ENCODE data around the gene SPEN. TPM values are rescaled to one million over a fixed set of nuclear protein-coding genes. Genes with fewer than 3 reads are reported as not detected.
A peak's percentile ranks its signal among the peaks of the same experiment; 100 is the strongest.

SPEN gene
- total and polyA plus RNA-seq, 9 of the 15 experiments (the other 6 are each of a cell fraction or from before 2014, with no cell fraction given): 5.7 to 87.5 (median 27.2) TPM

GRCh38 chr1:15833069-15833679 lies 14.3 kb upstream of the SPEN start (continued):
- TF ChIP-seq, protein P1, sequence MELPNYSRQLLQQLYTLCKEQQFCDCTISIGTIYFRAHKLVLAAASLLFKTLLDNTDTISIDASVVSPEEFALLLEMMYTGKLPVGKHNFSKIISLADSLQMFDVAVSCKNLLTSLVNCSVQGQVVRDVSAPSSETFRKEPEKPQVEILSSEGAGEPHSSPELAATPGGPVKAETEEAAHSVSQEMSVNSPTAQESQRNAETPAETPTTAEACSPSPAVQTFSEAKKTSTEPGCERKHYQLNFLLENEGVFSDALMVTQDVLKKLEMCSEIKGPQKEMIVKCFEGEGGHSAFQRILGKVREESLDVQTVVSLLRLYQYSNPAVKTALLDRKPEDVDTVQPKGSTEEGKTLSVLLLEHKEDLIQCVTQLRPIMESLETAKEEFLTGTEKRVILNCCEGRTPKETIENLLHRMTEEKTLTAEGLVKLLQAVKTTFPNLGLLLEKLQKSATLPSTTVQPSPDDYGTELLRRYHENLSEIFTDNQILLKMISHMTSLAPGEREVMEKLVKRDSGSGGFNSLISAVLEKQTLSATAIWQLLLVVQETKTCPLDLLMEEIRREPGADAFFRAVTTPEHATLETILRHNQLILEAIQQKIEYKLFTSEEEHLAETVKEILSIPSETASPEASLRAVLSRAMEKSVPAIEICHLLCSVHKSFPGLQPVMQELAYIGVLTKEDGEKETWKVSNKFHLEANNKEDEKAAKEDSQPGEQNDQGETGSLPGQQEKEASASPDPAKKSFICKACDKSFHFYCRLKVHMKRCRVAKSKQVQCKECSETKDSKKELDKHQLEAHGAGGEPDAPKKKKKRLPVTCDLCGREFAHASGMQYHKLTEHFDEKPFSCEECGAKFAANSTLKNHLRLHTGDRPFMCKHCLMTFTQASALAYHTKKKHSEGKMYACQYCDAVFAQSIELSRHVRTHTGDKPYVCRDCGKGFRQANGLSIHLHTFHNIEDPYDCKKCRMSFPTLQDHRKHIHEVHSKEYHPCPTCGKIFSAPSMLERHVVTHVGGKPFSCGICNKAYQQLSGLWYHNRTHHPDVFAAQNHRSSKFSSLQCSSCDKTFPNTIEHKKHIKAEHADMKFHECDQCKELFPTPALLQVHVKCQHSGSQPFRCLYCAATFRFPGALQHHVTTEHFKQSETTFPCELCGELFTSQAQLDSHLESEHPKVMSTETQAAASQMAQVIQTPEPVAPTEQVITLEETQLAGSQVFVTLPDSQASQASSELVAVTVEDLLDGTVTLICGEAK (IDR thresholded peaks at IDR 0.05): 0 out of 2 replicates have a peak, but pooled peaks have one; percentile 11
- TF ChIP-seq, protein P1 (CRISPR knock-in tag; IDR thresholded peaks at IDR 0.05): no peak
- TF ChIP-seq HNRNPK (IDR thresholded peaks at IDR 0.05; ENCODE audit: low read depth, low read length, poor library complexity, severe bottlenecking) (no peak), ZBTB17 (CRISPR knock-in tag; IDR thresholded peaks at IDR 0.05) (peak; percentile 79), ZNF23 (CRISPR knock-in tag; IDR thresholded peaks at IDR 0.05) (no peak), ZNF184 (CRISPR knock-in tag; IDR thresholded peaks at IDR 0.05) (no peak), SMARCE1 (IDR thresholded peaks at IDR 0.05) (peak; percentile 67; the same call in 1 of the 2 replicates), NR2C1 (IDR thresholded peaks at IDR 0.05) (no peak), NR2C1 (tag; IDR thresholded peaks at IDR 0.05) (no peak), ATF2 (CRISPR knock-in tag; IDR thresholded peaks at IDR 0.05) (no peak), BCL6 (CRISPR knock-in tag; IDR thresholded peaks at IDR 0.05) (no peak), PATZ1 (CRISPR knock-in tag; IDR thresholded peaks at IDR 0.05; ENCODE audit: borderline replicate concordance) (no peak), RBM34 (IDR thresholded peaks at IDR 0.05; ENCODE audit: borderline replicate concordance, insufficient read depth, low read length) (no peak), SRSF1 (IDR thresholded peaks at IDR 0.05; ENCODE audit: low read depth, low read length) (no peak), HINFP (tag; conservative IDR thresholded peaks at IDR 0.05; ENCODE audit: low read depth) (no peak)

Data from K562 (cell line).